NT2/D1 (cell line): ENCODE measurements around the gene FEZ2.
A peak's percentile ranks its signal among the peaks of the same experiment; 100 is the strongest.

Experiments used
- DNase-seq: peaks from one replicate; pipeline ENCODE4 v3.0.0-alpha.2; 2011; ENCODE audit warnings: low read depth, low spot score
- H3K27me3 ChIP-seq: 2 replicates; pipeline ENCODE4 v1.6.0; 2011; ENCODE audit warnings: mild to moderate bottlenecking; ENCODE audit not compliant: insufficient read length, insufficient read depth
- H3K36me3 ChIP-seq: 2 replicates; pipeline ENCODE4 v1.6.1; 2011; ENCODE audit warnings: mild to moderate bottlenecking, low read length, mixed read lengths; ENCODE audit not compliant: insufficient read depth, insufficient read length
- H3K4me1 ChIP-seq: 2 replicates; pipeline ENCODE4 v1.5.1; 2011; ENCODE audit not compliant: insufficient read depth, insufficient read length
- H3K4me3 ChIP-seq: 2 replicates; pipeline ENCODE4 v1.5.1; 2011; ENCODE audit warnings: low read depth; ENCODE audit not compliant: insufficient read length
- H3K9ac ChIP-seq: 2 replicates; pipeline ENCODE4 v1.6.0; 2011; ENCODE audit warnings: low read depth; ENCODE audit not compliant: insufficient read length
- H3K9me3 ChIP-seq: 2 replicates; pipeline ENCODE4 v1.5.1; 2011; ENCODE audit warnings: mild to moderate bottlenecking, low read length; ENCODE audit not compliant: insufficient read depth
- SUZ12 ChIP-seq: IDR thresholded peaks from 2 replicates; pipeline ENCODE4 v1.6.1; 2011; ENCODE audit not compliant: insufficient read length, insufficient read depth; ENCODE audit errors: extremely low read depth
- YY1 ChIP-seq: IDR thresholded peaks from 2 replicates; pipeline ENCODE4 v1.6.1; 2011; ENCODE audit not compliant: insufficient read length, insufficient read depth
- ZNF274 ChIP-seq: IDR thresholded peaks from 2 replicates; pipeline ENCODE4 v1.6.1; 2011; ENCODE audit warnings: mild to moderate bottlenecking, low read depth, low read length

The FEZ2 gene

DNA sequence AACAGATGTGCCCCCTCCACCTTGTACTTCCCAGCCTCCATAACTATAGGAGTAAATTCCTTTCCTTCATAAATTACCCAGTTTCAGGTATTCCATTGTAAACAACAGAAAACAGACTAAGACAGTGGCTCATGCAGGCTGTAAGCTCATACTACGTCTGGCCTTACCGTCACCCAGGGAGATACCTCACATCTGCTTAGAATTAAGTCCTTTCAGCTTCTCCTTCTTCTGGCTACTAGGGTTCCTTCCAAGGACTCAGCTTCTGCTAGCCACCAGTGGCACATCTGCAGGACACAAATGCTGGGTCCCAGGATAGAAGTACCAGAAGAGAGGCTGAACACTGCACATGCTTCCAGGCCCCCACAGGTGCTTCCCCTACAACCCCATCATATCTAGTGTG, 22.4 kb upstream of the FEZ2 start:
- no peak overlapping the region for H3K4me3 ChIP-seq
- TF ChIP-seq YY1 (no peak), ZNF274 (no peak), SUZ12 (no peak)
- no peaks in the 10 kb centered on the region for H3K36me3 ChIP-seq
- no peaks in the 10 kb centered on the region for H3K27me3 ChIP-seq
- peaks cover 9% of the 10 kb centered on the region for H3K9me3 ChIP-seq
- H3K9ac ChIP-seq, result no peak overlapping the region
- no peak for DNase-seq
- H3K4me1 ChIP-seq, result no peaks in the 10 kb centered on the region

DNA sequence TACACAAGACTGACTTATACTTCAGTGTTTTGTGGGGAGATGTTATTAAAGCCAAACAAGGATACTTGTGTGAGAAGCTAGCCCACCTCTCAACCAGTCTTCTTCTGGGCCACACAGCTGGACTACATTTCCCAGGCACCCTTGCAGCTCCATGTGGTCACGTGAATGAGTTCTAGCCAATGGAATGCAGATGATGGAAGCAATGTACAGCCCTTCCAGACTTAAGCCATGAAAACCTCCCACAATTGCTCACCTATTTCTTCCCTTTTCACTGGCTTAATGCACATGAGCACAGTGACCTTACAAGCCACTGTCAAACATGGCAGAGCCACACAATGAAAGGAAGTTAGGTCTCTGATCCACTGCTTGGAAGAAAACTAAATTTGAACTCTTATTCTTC, 20.4 kb upstream of the FEZ2 start:
- peak; percentile 76 for DNase-seq
- Histone ChIP-seq H3K4me3 (no peak overlapping the region), H3K9me3 (no peaks in the 10 kb centered on the region), H3K4me1 (no peaks in the 10 kb centered on the region), H3K27me3 (no peaks in the 10 kb centered on the region), H3K9ac (no peak overlapping the region), H3K36me3 (no peaks in the 10 kb centered on the region)
- no peak for TF ChIP-seq ZNF274
- TF ChIP-seq SUZ12, result no peak
- no peak for TF ChIP-seq YY1

DNA sequence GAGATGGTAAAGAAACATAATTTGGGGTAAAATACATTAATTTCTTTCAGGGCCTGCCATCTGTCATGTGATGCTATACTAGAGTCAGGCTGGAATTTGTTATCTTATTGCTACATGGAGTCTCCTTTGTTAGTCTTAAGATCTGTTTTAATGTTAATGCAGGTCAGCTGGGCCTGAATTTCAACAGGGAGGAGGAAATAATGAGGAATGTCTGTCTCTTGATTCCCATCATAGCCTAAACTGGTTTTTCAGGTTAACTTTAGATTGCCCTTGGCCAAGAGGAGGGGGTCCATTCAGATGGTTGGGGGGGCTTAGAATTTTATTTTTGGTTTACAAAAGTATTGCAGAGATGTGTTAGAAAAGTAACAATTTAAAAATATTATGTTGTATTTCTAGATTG, 19.0 kb upstream of the FEZ2 start:
- TF ChIP-seq SUZ12 (no peak), YY1 (no peak), ZNF274 (no peak)
- Histone ChIP-seq H3K27me3 (no peaks in the 10 kb centered on the region), H3K36me3 (no peaks in the 10 kb centered on the region), H3K4me3 (no peak overlapping the region), H3K4me1 (no peaks in the 10 kb centered on the region), H3K9me3 (no peaks in the 10 kb centered on the region), H3K9ac (no peak overlapping the region)
- DNase-seq, result no peak

DNA sequence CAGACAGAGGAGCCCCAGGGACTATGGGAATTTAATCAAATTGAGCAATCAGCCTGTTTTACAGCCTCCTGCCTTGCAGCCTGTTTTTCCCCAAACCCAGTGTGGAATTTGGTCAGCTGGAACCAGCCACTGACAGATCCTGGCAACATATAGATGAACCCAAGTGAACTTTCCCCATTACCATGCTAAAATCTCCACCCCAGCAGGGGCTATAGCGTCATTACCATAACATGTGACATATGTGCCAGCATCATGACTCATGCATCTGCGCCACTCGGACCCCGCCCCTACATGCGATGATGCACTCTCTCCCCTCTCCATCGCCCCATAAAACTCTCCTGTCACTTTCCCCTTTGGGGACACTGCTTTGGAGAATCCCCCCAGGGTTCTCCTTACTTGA, 17.3 kb upstream of the FEZ2 start:
- Histone ChIP-seq H3K4me1 (no peaks in the 10 kb centered on the region), H3K36me3 (no peaks in the 10 kb centered on the region), H3K9ac (no peak overlapping the region), H3K27me3 (no peaks in the 10 kb centered on the region), H3K4me3 (no peak overlapping the region), H3K9me3 (no peaks in the 10 kb centered on the region)
- DNase-seq, result no peak
- no peak for TF ChIP-seq SUZ12
- TF ChIP-seq YY1, result no peak
- no peak for TF ChIP-seq ZNF274

DNA sequence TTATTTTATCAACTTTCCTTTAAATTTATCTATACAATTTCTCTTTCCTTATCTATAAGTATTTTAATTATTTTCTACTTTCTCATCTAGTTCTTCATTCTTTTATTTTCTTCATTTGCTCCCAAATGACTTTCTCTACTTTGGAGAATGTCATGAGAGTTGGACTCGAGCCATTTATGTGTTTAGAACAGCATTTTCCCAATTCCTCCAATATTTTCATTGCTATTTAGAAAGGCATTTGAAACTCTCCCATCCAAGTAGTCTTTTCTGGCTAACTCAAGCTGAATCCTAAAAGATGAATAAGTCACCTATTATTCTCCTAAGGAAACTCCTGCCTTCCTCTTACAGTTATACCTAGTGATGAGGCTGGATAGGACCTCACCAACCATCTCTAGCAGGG, 15.8 kb upstream of the FEZ2 start:
- H3K4me3 ChIP-seq, result no peak overlapping the region
- no peaks in the 10 kb centered on the region for H3K9me3 ChIP-seq
- no peaks in the 10 kb centered on the region for H3K27me3 ChIP-seq
- TF ChIP-seq YY1 (no peak), SUZ12 (no peak), ZNF274 (no peak)
- H3K9ac ChIP-seq, result no peak overlapping the region
- H3K36me3 ChIP-seq, result no peaks in the 10 kb centered on the region
- no peaks in the 10 kb centered on the region for H3K4me1 ChIP-seq
- DNase-seq, result no peak

DNA sequence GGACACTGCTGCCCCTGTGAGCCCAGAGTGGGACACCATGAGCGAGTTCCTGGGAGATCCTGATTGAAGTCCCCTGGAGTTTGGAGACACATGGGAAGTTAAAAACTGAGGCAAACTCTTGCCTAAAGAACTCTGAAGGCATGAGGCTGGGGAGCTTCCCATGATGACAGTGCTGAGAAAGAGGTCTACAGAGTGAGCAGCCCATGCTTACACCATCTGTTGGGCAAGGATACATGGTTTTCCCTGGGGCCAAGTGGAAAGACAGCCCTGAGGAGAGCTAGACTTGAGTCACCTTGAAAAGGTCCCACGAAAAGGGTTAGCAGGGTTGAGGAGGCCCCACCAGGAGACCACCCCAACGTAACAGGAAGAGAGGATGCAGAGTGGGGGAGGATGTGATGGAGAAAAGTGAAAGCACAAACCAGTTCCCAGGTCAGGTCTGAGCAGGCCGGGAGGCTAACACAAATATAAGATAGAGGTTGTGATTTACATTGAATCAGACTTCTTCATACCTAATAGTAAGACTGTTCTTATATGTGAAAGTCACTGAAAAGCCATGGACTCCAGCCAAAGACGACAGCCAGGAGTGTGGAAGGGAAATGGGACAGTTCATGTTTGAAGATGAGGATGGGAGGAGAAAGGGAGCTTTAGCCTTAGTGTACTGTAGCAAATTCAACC, 13.5 kb upstream of the FEZ2 start:
- Histone ChIP-seq H3K4me1 (no peaks in the 10 kb centered on the region), H3K27me3 (no peaks in the 10 kb centered on the region), H3K9me3 (no peaks in the 10 kb centered on the region), H3K36me3 (no peaks in the 10 kb centered on the region), H3K4me3 (no peak overlapping the region), H3K9ac (no peak overlapping the region)
- no peak for TF ChIP-seq ZNF274
- TF ChIP-seq YY1, result no peak
- TF ChIP-seq SUZ12, result no peak
- no peak for DNase-seq

DNA sequence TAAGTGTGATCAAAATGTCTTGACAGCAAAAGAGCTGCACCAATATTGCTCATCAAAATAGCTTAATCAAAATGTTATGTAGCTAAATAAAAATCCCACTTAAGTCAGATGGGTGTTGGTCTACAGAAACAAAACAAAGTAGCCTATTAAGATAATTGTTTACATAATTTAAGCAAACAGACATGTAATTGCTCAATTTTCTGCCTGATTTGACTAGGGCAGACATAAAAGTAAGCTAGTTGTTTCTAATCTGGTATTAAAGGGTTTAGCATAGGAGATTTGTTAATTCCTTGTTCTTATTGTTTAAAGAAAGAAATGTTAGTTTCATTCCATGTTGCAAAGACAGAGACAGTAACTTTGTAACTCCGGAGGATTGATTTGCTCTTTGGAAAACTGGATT, 11.5 kb upstream of the FEZ2 start:
- H3K4me3 ChIP-seq, result no peak overlapping the region
- no peak overlapping the region for H3K9ac ChIP-seq
- DNase-seq, result no peak
- H3K36me3 ChIP-seq, result no peaks in the 10 kb centered on the region
- no peaks in the 10 kb centered on the region for H3K27me3 ChIP-seq
- TF ChIP-seq ZNF274, result no peak
- no peak for TF ChIP-seq SUZ12
- TF ChIP-seq YY1, result no peak
- no peaks in the 10 kb centered on the region for H3K9me3 ChIP-seq
- no peaks in the 10 kb centered on the region for H3K4me1 ChIP-seq
